CD4-positive, alpha-beta T cell (primary cell): ENCODE data around the gene GLRB. TPM values are rescaled to one million over a fixed set of nuclear protein-coding genes. Genes with fewer than 3 reads are reported as not detected.
"Not testable (repeated sequence)": the region's sequence is repeated elsewhere in the genome, so short reads cannot be mapped to it uniquely, and the experiment has no call there.

ENCODE experiments used
- ATAC-seq: fragments of 200-7000 bp; cut with Tn5 transposase; one replicate; pipeline ENCODE4 v1.10.0; 2022; ENCODE audit warnings: mild to moderate bottlenecking; ENCODE audit not compliant: poor library complexity
- CTCF ChIA-PET: fragments of 350-600 bp; sonication (Branson Sonifier 250); formaldehyde crosslinking; loops from one replicate; lab custom pipeline; 2021; ENCODE audit warnings: antibody characterized with exemption, inconsistent platforms; lab: Charles Lee
- POLR2A ChIA-PET: fragments of 350-600 bp; sonication (Branson Sonifier 250); formaldehyde crosslinking; loops from one replicate; lab custom pipeline; 2021; ENCODE audit warnings: antibody characterized with exemption, inconsistent platforms; lab: Charles Lee
- DNase-seq, 14 experiments: peaks; one replicate each; pipeline ENCODE4 v3.0.0-alpha.2; 2013 to 2020; ENCODE audit warnings: mixed read lengths in 2 of 14
- H3K27ac ChIP-seq, 2 donors: one replicate each; pipeline versions ENCODE4 v1.5.1 to v1.7.0; 2013; ENCODE audit warnings: low read length in 2 of 2, low read depth in 1 of 2, mild to moderate bottlenecking in 1 of 2
- H3K27me3 ChIP-seq, 2 experiments: 1 replicate in 1 of 2; 2 replicates in 1 of 2; pipeline versions ENCODE4 v1.6.1 to v1.7.0; 2013; ENCODE audit warnings: low read length in 2 of 2, control low read depth in 1 of 2, mild to moderate bottlenecking in 1 of 2, moderate library complexity in 1 of 2; ENCODE audit not compliant: insufficient read depth in 2 of 2, control insufficient read depth in 1 of 2
- H3K36me3 ChIP-seq: one replicate; pipeline ENCODE4 v1.6.1; 2013; ENCODE audit warnings: low read length, control low read depth; ENCODE audit not compliant: insufficient read depth
- H3K4me1 ChIP-seq: one replicate; pipeline ENCODE4 v1.6.1; 2013; ENCODE audit warnings: low read length, control low read depth; ENCODE audit not compliant: insufficient read depth
- H3K4me3 ChIP-seq: one replicate; pipeline ENCODE4 v1.5.1; 2013; ENCODE audit warnings: mild to moderate bottlenecking, low read length, moderate library complexity
- H3K9me3 ChIP-seq, 2 experiments: 1 replicate in 1 of 2; 2 replicates in 1 of 2; pipeline versions ENCODE4 v1.6.1 to v1.7.0; 2013; ENCODE audit warnings: low read length in 2 of 2, mild to moderate bottlenecking in 2 of 2, control low read depth in 1 of 2, moderate library complexity in 1 of 2; ENCODE audit not compliant: control insufficient read depth in 1 of 2, insufficient read depth in 1 of 2
- H3K27ac Mint-ChIP-seq: one replicate; pipeline ENCODE4 v1.8.0; 2020; ENCODE audit warnings: mixed read lengths
- H3K27me3 Mint-ChIP-seq: one replicate; pipeline ENCODE4 v1.8.0; 2021; ENCODE audit warnings: mixed read lengths
- H3K36me3 Mint-ChIP-seq: one replicate; pipeline ENCODE4 v1.8.0; 2021; ENCODE audit warnings: low read depth, mixed read lengths
- H3K4me1 Mint-ChIP-seq: one replicate; pipeline ENCODE4 v1.8.0; 2021; ENCODE audit warnings: low read depth, mixed read lengths
- H3K4me3 Mint-ChIP-seq: one replicate; pipeline ENCODE4 v1.8.0; 2020; ENCODE audit warnings: mild to moderate bottlenecking, mixed read lengths
- H3K9me3 Mint-ChIP-seq: one replicate; pipeline ENCODE4 v1.8.0; 2020; ENCODE audit warnings: mixed read lengths
- intact Hi-C, 2 experiments: fragments of 100-400 bp; cut with DNase I in 1 of 2; cut with micrococcal nuclease in 1 of 2; formaldehyde crosslinking; loops; one replicate each; pipeline versions ENCODE4 v1.15.1 to v1.9.0; 2023 to 2025; cut with DNase I, micrococcal nuclease
- total RNA-seq, 174 experiments: library from RNA in 2 of 174; stranded (reverse) in 2 of 174; gene quantifications; one replicate each; pipeline ENCODE4 v1.2.3 and lab custom pipeline; 2021 to 2026
- TF ChIP-seq, protein P1 (sequence below): fragments of 200-600 bp; IDR thresholded peaks from one replicate; pipeline ENCODE4 v1.8.0; 2022; ENCODE audit warnings: antibody characterized with exemption, mild to moderate bottlenecking

Gene GLRB
- total RNA-seq, 2 experiments from 2014 or later = not detected

DNA sequence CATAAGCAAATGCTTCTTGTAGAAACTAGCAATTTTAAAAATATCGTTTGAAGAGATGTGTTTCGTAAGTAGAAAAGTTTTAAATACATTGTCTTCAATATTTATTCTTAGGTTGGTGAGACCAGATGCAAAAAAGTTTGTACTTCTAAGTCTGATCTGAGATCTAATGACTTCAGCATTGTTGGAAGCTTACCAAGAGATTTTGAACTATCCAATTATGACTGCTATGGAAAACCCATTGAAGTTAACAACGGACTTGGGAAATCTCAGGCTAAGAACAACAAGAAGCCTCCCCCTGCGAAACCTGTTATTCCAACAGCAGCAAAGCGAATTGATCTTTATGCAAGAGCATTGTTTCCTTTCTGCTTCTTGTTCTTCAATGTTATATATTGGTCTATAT is 94.4 kb downstream of the GLRB start:
- no peak overlapping the region for H3K4me3 Mint-ChIP-seq
- H3K36me3 Mint-ChIP-seq = no peaks in the 10 kb centered on the region
- DNase-seq (no peak), ATAC-seq (no peak)
- no peak overlapping the region for H3K27ac Mint-ChIP-seq
- no peaks in the 10 kb centered on the region for H3K27me3 Mint-ChIP-seq
- Histone ChIP-seq H3K9me3 (no peaks in the 10 kb centered on the region), H3K36me3 (no peaks in the 10 kb centered on the region), H3K27me3 (no peaks in the 10 kb centered on the region), H3K27ac (no peak overlapping the region), H3K4me3 (no peak overlapping the region), H3K4me1 (no peaks in the 10 kb centered on the region)
- no peaks in the 10 kb centered on the region for H3K9me3 Mint-ChIP-seq
- ChIA-PET CTCF (no interaction called here), POLR2A (no interaction called here)
- intact Hi-C loops = no loop called here
- H3K4me1 Mint-ChIP-seq = no peaks in the 10 kb centered on the region
- TF ChIP-seq, protein P1, sequence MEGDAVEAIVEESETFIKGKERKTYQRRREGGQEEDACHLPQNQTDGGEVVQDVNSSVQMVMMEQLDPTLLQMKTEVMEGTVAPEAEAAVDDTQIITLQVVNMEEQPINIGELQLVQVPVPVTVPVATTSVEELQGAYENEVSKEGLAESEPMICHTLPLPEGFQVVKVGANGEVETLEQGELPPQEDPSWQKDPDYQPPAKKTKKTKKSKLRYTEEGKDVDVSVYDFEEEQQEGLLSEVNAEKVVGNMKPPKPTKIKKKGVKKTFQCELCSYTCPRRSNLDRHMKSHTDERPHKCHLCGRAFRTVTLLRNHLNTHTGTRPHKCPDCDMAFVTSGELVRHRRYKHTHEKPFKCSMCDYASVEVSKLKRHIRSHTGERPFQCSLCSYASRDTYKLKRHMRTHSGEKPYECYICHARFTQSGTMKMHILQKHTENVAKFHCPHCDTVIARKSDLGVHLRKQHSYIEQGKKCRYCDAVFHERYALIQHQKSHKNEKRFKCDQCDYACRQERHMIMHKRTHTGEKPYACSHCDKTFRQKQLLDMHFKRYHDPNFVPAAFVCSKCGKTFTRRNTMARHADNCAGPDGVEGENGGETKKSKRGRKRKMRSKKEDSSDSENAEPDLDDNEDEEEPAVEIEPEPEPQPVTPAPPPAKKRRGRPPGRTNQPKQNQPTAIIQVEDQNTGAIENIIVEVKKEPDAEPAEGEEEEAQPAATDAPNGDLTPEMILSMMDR = no peak

DNA sequence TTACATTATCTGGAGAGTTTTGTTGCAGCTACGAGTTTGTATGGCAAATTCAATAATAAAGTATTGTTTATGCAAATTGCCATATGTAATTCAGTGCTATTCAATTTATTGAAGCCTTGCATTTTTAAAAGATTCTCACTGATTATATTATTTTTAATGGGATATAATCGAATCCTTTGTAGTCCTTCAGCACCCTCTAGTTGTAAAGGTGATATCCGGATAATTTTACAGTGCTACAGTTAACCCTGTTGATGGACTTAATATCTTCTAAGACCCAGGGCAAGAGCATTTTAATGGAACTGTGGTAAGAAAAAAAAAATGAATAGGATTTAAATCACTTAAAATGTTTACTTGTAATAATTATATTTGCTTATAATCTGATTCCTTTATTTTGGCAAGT is 96.1 kb downstream of the GLRB start:
- DNase-seq = no peak
- intact Hi-C loops = no loop called here
- Mint-ChIP-seq H3K36me3 (no peaks in the 10 kb centered on the region), H3K4me3 (no peak overlapping the region), H3K4me1 (no peaks in the 10 kb centered on the region), H3K27me3 (no peaks in the 10 kb centered on the region), H3K9me3 (no peaks in the 10 kb centered on the region), H3K27ac (no peak overlapping the region)
- H3K27ac ChIP-seq = no peak overlapping the region
- ChIA-PET POLR2A (no interaction called here), CTCF (no interaction called here)
- no peak for ATAC-seq
- TF ChIP-seq, protein P1 = no peak
- no peak overlapping the region for H3K4me3 ChIP-seq
- no peaks in the 10 kb centered on the region for H3K9me3 ChIP-seq
- H3K27me3 ChIP-seq = no peaks in the 10 kb centered on the region
- H3K4me1 ChIP-seq = no peaks in the 10 kb centered on the region
- H3K36me3 ChIP-seq = no peaks in the 10 kb centered on the region

GRCh38 chr4:157180268-157180667 is 104.3 kb downstream of the GLRB start:
- H3K36me3 ChIP-seq, H3K27me3 ChIP-seq, ATAC-seq, POLR2A ChIA-PET, DNase-seq, H3K4me3 ChIP-seq, CTCF ChIA-PET, H3K9me3 ChIP-seq, H3K27ac Mint-ChIP-seq, H3K4me3 Mint-ChIP-seq, H3K27ac ChIP-seq, H3K27me3 Mint-ChIP-seq, H3K36me3 Mint-ChIP-seq, H3K9me3 Mint-ChIP-seq, intact Hi-C loops, H3K4me1 Mint-ChIP-seq, H3K4me1 ChIP-seq: not testable (repeated sequence)

DNA sequence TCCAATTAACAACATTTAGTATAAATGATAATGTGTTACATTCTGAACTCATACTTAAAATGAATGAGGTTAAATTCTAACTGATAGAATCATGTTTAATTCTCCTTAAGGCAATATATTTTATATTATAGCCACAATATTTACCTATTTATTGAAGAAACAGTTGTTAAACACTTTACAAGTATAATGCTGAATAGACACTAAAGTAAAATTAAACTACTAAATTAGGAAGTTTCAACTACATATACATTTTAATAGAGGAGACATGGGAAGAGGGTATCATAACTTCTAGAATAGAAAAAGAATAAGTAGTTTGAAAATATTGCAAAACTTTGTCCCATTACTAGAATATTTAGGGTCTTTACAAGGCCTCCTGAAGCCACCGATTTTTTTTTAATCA is 108.3 kb downstream of the GLRB start:
- Mint-ChIP-seq H3K36me3 (no peaks in the 10 kb centered on the region), H3K9me3 (peaks cover 9% of the 10 kb centered on the region), H3K27ac (no peak overlapping the region), H3K4me3 (no peak overlapping the region), H3K4me1 (no peaks in the 10 kb centered on the region), H3K27me3 (no peaks in the 10 kb centered on the region)
- H3K9me3 ChIP-seq = peaks cover 0 to 10% of the 10 kb centered on the region in 2 experiments
- DNase-seq (no peak), ATAC-seq (no peak)
- intact Hi-C loops = no loop called here
- ChIA-PET POLR2A (no interaction called here), CTCF (no interaction called here)
- TF ChIP-seq, protein P1 = no peak
- no peak overlapping the region for H3K4me3 ChIP-seq
- H3K4me1 ChIP-seq = no peaks in the 10 kb centered on the region
- no peaks in the 10 kb centered on the region for H3K36me3 ChIP-seq
- H3K27me3 ChIP-seq = no peaks in the 10 kb centered on the region
- H3K27ac ChIP-seq = no peak overlapping the region
